Adipose tissue (tissue), 3 donors: ENCODE data around the gene C19orf25. TPM values are rescaled to one million over a fixed set of nuclear protein-coding genes. Genes with fewer than 3 reads are reported as not detected.

Source experiments
- H3K27ac ChIP-seq: one replicate; pipeline ENCODE4 v1.5.1; 2013; ENCODE audit warnings: low read depth, low read length
- WGBS, 3 donors: extraction: QIAGEN DNeasy Blood & Tissue Kit; methylation state at CpG; one replicate each; pipeline ENCODE4 v1.1.7; 2013; 5-methylcytosine and 5-hydroxymethylcytosine counted together
- polyA plus RNA-seq, 3 donors: library from polyadenylated mRNA; stranded (reverse); fragments of 200-250 nt; gene quantifications; one replicate each; pipeline ENCODE4 v1.2.3, GENCODE V29; 2013
- donor health status: healthy with polysubstance abuse.
- donor health status: Bipolar disorder and iron deficiency.
- donor health status: healthy.

C19orf25 gene
- polyA plus RNA-seq, 3 donors, result 16.5 to 28.6 (median 24.3) TPM

DNA sequence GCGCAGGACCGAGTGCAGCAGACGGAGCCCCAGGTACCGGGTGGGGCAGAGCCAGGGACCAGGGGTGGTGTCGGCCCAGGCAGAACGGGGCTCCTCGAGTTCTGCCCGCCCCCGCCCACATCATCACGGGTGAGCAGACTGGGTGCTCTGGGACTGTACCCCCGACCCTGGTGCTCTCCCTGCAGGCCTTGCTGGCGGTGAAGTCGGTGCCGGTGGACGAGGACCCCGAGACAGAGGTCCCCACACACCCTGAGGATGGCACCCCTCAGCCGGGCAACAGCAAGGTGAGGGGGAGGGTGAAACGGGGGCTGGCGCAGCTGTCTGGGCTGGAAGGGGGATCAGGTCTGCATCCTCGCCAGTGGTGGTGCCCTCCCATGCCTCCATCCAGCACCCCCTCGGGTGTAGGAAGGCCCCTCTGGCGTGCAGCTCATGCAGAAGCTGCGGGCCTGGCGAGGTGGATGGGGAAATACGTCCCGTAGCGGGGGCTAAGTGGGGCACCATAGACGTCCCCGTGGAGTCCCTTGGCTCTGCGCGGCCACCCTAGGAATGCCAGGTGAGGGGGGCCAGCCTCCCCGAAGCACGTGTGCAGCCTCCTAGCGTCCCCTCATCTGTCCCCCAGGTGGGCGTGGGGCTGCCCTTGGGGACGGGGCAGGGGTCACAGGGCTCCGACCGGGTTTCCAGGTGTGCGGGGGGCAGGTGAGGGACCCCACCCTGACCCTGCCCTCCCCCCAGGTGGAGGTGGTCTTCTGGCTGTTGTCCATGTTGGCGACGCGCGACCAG is 22.7 kb downstream of the C19orf25 start:
- no peak overlapping the region for H3K27ac ChIP-seq
- 23 to 30% (median 28%) methylated on average over 37 to 43 of the region's 43 CpGs for WGBS, 3 donors

DNA sequence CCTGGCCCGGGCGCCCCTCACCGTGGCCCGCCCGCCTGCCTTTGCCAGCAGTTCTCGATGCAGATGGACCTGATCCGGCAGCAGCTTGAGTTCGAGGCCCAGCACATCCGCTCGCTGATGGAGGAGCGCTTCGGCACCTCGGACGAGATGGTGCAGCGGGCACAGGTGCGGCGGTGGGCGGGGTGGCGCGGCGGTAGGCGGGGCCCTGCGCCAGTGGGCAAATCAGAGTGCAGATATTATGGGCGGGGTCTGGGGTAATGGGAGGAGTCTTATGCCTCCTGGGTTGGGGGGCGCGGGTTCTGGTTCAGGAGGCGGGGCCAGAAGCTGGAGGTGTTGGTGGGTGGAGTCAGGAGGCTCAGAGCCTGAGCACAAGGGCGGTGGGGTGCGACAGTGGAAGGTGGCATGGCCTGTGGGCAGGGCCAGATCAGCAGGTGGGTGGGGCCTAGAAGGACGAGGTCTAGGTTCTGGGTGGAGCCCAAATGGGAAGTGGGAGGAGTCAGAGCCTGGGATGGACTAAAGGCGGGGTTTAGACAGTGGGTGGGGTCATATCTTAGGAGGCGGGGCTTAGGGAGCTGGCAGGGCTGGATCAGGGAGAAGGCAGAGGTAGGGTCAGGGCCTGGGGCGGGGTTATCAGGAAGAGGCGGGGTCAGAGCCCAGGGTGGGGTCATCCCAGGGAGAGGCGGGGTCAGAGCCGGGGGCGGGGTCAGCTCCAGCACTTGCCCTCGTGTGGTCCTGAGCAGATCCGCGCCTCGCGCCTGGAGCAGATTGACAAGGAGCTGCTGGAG is 23.5 kb downstream of the C19orf25 start:
- WGBS, 3 donors, result 4 to 6% (median 5%) methylated on average over 36 to 42 of the region's 42 CpGs
- H3K27ac ChIP-seq, result no peak overlapping the region

DNA sequence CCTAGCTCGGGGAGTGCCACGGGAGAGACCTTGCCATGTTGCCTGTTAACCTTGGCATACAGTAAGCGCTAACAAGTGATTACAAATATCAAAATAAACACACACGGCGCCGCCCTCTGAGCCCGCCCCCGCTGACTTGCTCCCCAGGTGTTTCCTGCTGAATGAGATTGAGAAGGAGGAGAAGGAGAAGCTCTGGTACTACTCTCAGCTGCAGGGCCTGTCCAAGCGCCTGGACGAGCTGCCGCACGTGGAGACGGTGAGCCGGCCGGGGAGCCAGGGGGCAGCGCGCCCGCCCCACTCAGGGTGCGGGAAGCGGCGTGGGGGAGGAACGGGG is 24.0 kb downstream of the C19orf25 start:
- H3K27ac ChIP-seq, result no peak overlapping the region
- WGBS, 3 donors, result 3 to 5% (median 4%) methylated on average over 20 to 22 of the region's 22 CpGs

DNA sequence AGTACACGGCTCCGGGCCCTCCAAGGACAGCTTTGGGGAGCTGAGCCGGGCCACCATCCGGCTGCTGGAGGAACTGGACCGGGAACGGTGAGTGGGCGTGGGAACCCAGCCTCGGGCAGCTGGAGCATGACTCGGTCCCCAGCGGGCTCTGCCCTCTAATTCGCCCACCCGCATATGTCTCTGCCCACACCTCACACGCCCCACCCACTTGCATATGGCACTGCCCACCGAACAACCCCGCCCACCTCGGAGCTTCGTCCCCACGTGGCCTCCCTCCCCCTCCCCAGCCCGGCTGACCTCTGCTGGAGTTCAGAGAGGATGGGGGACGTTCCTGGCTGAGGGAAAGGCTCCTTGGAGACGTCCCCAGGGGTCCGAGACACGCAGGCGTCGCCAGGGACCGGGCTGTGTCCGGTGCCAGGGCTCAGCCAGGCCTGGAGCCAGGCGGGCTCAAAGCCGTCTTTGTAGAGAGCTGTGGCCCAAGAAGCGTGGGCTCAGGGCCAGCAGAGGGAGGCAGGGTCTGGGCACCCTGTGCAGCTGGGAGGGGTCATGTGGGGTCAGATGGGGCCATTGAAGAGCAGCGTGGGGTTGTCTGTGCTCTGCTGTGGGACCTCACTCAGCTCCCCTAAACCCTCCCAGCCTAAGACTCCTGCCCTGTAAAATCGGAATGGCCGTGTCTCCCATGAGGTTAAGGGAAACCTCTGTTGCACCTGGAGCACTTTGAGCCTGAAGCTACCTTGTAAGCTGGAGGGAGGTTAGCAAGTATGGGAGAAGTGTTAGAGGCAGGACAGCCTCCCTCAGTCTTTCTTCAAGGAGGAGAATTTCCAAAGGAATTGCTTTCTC is 25.3 kb downstream of the C19orf25 start:
- H3K27ac ChIP-seq, result no peak overlapping the region

DNA sequence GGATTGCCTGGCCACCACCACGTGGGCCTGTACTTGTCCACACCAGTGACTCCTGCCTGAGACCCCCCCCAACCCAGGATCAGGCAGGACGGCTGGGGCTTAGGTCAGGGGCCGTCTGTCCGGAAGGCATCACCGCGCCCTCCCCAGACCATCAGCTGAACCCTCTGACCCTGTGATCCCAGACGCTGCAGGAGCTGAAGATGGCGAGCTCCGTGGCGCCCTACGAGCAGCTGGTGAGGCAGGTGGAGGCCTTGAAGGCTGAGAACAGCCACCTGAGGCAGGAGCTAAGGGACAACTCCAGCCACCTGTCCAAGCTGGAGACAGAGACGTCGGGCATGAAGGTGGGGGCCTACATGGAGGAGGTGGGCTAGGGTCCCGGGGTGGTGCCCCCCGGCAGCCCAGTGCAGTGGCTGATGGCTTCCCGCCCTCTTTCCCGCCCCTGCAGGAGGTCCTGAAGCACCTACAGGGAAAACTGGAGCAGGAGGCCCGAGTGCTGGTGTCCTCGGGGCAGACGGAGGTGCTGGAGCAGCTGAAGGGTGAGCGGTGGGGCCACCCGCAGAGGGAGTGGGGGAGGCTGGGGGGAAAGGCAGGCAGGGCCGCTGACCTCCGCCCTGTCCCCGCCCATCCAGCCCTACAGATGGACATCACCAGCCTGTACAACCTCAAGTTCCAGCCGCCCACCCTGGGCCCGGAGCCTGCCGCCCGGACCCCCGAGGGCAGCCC is 26.1 kb downstream of the C19orf25 start:
- WGBS, 3 donors, result 43 to 60% (median 48%) methylated on average over 26 to 30 of the region's 30 CpGs
- no peak overlapping the region for H3K27ac ChIP-seq

More for the DNA sequence above, 25.3 kb downstream of the C19orf25 start:
- 13 to 29% (median 24%) methylated on average over 30 to 33 of the region's 33 CpGs for WGBS, 3 donors

DNA sequence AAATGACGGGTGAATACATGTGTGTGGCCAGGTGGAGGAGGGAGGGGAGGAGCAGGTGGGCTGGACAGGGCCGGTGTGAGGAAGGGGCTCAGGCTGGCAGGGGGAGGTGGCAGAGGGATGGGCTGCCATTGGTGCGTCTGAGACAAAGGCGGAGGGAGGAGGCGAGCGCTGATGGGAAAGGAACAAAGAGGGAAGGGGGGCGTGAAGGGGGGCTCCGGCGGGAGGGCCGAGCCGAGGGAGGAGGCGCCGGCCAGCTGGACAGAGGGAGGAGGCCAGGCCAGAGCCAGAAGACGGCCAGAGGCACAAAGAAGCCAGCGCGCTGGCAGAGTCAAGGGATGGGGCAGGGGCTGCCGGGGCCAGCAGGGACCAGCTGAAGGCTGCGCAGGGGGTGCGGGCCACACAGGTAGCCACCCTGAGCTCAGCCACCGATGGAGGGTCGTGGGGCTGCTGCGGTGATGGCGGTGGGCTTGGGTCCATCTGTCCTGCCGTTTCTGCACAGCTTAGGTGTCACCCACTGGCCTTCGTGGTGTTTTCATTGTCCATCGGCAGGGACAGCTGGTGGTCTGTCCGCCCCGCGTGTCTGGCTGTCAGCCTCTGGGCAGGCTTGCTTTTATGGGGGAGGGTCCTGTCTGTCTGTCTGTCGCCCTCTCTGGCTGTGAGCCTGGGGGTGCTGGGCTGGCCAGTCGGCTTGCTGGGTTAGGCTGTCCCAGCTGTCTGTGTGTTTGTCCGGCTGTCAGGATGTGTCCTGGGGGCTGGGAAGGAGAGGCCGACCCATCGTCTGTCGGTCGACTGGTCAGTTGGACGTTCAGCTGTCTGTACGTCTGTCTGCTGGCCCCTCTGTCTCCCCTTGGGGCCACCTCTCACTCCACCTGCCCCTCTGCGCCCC is 26.9 kb downstream of the C19orf25 start:
- WGBS, 3 donors, result 26 to 33% (median 30%) methylated on average over 31 to 39 of the region's 39 CpGs
- H3K27ac ChIP-seq, result no peak overlapping the region

DNA sequence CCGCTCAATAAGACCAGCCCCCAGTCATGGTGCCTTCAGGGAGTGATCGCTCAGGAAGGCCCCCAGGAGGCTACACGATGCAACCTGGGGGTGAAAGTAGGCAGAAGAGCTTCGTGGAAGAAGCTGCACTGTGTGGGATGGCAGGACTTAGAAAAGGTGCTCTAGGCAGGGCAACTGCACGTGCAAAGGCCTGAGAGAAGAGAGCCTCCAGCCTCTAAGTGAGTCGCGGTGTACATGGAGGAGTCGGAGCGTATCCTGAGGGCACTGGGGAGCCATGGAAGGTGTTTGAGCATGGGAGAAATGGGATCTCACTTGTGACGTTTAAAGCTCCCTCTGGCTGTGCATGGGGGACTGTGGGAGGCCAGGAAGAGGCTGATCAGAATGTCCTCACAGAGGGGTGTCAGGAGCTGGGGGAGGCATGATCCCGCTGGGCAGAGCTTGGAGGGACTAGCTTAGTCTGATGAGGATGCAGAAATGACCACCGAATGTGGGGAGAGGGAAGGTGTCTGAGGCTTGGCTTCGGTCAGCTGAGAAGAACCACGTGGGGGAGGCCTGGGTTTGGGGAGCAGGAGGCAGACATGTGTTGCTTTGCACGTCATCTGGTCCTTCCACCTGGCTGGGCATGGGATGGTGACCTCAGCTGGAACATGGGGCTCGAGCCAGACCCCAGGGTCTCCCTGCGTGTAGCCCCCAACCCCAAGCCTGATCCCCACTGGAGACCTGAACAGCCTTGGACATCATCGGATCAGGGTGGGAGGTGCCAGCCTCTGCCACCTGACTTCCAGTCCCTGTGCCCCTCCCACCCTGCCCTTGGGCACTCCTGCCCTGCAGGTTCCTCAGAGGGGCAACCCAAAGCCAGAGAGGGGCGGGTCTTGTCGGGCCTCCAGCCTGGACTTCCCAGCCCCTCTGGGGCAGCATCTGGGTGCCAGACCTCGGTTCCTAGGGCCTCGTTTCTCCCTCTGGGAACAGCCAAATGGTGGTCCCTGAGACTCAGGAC is 28.0 kb downstream of the C19orf25 start:
- H3K27ac ChIP-seq, result no peak overlapping the region
- 51 to 59% (median 55%) methylated on average over 20 to 22 of the region's 22 CpGs for WGBS, 3 donors

DNA sequence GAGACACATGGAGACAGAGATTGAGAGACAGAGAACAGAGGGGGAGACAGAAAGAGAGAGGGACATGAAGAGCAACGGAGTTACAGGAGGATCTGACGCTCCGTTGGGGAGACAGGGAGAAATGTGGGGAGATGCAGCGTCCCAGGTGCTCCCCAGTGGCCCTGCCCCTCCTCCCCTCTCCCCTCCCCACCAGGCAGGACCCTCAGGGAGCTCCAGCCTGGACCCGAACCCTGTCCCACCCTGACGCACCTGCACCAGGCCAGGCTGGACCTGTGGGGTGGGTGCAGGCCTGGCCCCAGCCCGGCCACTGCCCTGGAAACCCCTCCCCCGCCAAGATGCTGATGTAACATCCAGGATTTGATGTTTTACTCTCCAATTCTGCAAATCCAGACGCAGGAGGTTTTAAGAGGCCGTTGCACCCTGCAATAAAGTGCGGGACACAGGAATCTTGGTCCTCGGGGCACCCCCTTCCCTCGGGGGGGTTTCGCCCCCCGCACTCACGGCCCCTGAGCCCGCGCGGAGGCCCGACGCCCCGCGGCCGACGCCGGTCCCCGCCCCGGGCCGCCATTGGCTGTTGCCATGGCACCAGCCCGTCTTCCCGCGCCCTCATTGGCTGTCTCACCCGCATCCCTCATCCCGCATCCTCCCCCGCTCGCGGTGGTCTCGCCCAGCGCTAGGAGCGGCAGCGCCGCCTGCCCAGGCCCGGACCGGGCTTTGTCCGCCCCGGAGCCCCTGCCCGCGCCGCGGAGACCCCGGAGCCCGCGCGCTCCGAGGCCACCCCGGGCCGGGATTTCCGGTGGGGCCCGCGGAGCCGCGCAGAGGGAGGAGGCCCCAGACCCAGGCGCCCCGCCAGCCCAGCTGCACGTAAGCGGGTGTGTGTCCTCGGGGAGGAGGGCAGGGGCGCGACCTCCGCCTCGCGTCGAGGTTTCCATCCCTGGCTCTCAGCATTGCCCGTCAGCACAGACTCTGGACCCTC is 29.3 kb downstream of the C19orf25 start, which contains the start of gene APC2:
Gene APC2 (plus strand): TSS at position 655 of the 976 bp plus-strand sequence. CDS start 2,881 bp downstream, outside the sequence.
- WGBS, 3 donors, result 4 to 6% (median 5%) methylated on average over 65 to 74 of the region's 74 CpGs
- H3K27ac ChIP-seq, result no peak within 1 kb of the TSS

DNA sequence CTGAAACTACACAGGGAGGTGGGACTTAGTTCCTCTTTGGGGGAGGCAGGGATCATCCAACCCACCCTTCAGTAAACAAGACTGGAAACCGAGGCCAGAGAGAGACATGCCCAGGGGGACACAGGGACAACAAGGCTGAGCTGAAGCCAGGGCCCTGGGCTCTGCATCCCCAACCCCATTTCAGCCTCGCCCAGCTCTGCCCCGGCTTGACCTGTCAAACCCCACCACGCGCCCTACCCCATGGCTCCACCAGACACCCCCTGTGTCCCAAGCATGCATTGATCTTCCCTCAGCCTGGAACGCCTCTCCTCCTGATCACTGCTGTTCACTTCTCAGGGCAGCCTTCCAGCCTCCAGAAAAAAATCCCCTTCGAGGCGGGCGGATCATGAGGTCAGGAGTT is 31.1 kb downstream of the C19orf25 start:
- H3K27ac ChIP-seq, result no peak overlapping the region
- 77 to 85% (median 81%) methylated on average over 9 of the region's 9 CpGs for WGBS, 3 donors

DNA sequence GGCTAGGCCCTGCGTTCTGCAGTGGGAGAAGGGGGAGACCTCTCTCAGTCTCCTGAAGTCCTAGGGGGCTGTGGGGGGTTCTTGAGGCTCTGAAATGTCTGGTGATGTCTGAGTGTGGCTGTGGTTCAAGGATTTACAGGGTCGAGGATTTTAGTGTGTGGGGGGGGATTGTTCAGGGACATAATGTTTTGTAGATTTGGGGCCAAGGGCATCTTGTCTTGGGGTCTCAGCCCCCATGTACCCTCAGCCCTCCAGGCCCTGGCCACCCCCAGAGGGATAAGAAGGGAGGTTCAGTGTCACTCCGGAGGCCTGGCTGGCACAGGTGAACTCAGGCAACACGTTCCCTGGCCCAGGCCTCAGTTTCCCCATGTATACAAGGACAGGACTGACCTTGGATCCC is 31.5 kb downstream of the C19orf25 start:
- 23 to 29% (median 28%) methylated on average over 4 of the region's 4 CpGs for whole genome bisulfite sequencing, 3 donors
- no peak overlapping the region for H3K27ac ChIP-seq

DNA sequence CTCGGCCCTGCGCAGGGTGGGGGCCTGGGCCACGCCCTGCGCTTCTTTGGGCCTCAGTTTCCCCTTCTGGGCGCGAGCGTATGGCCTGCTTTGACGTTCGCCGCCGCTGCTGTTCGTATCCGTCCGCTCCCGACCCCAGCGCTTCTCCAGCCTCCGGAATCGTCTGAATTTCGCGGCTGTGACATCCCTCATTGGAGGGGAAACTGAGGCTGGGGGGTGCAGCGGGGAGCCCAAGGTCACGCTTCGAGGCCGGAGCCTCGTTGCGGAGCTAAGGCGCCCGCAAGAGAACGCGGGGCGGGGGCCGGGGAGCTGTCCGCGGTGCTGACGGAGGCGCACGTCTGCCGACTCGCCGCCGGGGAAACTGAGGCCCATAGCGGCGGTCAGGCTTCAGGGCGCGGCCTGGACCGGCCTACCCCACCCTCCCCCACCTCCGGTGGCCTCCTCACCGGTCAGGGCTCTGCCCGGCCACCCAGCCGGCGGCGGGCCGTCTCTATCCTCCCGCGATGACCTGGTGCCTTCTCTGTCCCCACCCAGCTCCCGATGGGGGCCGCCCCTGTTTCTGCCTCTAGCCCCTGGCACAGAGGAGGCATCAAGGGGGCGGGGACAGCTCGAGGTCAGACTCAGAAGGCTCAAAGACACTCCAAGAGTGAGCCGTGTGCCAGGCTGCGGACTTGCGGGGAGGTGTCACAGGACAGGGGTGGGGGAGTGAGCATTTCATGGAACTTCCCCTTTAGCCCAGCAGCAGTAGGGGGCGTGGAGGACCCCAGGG is 32.1 kb downstream of the C19orf25 start:
- 3 to 4% (median 3%) methylated on average over 59 to 63 of the region's 63 CpGs for WGBS, 3 donors
- H3K27ac ChIP-seq, result no peak overlapping the region

DNA sequence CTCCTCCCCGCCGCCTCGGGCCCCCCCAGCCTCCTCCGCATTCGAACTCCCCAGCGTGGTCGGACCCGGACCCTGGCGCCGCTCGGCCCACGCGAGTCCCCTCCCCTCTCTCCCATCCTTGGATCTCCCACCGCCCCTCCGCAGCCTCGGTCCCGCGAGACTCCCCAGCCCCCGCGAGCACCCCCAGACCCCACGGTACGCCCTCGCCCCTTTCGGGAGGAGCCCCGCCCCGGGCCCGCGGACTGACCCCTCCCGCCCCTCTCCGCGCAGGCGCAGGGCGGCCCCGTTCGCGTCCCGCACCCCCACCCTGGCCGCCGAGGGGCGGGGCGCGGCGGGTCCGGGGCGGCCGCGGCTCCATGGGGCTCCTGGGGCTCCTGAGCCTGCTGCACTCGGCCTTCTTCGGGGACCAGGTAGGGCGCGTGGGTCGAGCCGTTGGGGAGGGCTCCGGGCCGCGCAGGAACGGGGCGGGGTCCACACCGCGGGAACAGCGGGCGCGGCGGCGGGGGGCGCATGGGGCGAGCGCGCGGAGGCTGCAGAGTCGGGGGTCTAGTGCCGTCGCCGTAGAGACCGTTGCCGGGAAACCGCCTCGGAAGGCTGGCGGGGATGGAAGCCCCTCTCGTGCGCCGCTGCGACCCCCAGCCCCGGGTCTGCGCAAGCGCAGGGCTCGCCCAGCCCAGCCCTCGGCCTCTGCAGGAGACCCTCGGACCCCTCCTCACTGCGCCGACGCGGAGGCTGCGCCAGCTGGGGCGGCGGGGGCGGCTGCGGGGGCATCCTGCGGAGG is 32.9 kb downstream of the C19orf25 start:
- H3K27ac ChIP-seq, result no peak overlapping the region
- 0 to 2% (median 2%) methylated on average over 46 to 99 of the region's 99 CpGs for WGBS, 3 donors

DNA sequence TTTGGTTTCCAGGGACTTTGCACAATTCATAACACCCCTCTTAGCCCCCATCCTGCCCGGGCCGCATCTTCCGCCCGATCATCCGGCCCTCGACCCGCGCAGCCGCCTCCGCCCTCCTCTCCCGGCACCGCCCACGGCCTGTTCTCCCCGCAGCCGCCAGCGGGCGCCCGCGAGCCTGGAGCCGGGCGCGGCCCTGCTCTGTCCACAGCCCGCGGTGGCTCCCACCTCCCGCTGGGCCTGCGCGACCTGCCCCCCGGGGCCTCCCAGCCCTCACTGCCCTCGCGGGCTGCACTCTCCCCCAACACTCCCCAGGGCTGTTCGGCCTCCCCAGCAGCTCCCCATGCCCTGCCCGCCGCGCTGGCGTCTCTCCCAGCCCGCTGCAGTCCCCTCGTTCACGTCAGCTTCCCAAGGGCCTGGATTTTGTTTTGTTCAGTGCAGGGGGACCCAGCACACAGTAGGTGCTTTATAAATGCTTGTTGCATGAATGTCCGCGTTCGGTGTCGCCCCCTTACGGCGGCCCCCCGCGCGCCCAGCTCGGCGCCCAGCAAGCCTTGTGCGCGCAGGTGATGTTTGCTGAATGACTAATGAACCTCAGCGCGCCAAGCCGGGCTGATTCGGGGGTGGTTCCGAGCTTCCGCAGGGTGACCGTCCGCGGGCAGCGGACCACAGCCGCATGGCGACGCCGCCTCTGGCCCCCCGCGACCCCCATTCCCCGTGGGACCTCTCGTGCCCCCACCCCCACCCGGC is 33.7 kb downstream of the C19orf25 start:
- WGBS, 3 donors, result 1 to 2% (median 2%) methylated on average over 59 to 70 of the region's 70 CpGs
- no peak overlapping the region for H3K27ac ChIP-seq
